ENCODE data around the gene AREG.

The AREG gene

DNA sequence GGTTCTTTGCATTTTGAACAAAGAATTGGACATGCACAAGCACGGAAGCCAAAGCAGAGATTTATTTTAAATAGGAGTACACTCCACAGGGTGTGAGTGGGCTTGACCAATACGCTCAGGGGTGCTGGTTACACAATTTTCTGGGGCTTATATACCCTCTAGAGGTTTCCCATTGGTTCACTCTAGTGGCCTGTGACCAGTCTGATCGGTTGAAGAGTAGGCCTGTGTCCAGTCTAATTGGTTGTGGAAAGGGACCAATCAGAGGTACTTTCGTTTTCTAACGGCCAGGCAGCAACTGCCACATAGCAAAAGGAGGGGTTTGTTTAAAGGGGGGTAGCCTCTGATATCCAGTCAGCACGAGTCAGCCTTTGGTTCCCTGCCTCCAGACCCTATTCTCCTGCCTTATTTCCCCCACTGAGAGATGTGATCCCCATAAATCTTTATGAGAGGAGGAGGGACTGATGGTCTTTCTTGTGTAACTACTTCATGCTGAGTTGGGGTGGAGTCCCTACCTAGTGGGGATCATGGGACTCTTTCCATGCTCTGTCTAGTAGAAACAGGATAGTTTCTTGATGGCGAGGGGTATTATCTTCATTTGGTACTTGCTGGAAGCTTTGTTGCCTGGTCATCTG is 11.3 kb upstream of the AREG start:
- no peak for DNase-seq

DNA sequence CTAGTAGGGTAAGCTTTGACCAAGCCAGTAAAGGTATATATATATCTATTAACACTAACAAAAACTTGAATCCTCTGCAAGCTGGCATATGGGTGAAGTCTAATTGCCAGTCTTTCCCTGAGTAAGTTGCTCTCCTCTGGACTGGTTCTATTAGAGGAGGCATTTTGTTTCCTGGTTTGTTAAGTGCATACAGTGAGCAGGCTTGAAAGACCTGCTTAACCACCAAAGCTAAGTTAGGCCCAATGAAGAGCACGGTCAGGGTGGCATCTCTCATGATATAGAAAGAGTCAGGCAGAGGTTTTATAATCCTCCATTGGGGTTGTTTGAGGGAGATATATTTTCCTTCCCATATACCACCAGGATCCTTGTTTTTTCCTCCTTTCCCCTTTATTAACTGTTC is 9.6 kb upstream of the AREG start:
- DNase-seq, result no peak

DNA sequence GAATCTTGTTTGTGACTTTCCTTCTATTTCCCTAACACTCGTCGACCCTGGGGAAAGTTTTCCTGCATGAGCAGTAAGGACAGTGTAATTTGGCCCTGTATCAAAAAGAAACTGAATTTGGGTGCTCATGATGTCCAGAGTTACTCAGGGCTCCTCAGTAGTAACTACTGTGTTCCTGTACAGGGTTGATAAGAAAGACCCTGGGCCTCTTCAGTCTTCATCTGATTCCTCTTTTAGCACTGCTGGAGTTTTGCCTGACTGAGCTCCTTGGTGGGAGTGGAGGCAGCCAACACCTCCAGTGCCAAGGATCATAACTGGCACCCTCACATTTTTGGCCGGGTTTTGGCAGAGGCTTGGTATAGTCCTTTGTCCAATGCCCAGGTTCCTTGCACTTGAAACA is 7.1 kb upstream of the AREG start:
- DNase-seq, result no peak

DNA sequence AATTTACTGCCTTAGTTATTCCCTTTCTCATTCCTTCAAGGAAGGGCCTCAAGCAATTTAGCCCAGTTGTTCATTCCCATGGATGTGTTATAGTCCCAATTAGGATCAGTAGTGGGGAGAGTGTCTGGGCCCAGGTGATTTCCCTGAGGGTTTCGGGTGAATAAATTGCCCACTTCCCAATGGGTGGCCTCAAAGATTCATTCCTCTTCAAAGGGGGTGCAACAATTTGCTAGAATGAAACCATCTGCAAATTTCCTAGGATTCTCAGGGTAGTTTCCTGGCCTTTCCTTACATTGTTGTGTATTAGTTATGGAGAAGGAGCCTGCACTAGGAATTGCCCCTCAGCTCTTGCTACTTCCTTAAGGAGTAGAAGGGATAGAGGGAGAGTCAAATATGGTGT is 6.3 kb upstream of the AREG start:
- DNase-seq, result no peak

DNA sequence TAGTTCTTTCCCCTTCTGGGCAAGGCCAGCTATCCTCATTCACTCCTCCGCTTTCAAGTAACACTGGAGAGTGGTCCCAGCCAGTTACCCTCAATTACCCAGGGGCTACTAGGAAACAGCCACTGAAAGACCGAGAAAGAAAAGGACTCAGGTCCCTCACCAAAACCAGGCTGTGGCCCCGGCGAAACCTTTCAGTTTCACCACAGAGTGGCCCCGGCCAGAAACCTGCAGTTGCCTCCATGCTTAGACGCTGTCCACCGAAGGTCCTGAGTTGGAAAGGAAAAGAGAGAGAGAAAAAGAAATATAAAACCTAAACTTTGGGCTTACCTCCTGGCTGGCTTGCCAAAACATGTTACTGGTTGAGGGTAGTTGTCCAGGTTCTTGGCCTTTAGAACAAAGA is 5.0 kb upstream of the AREG start:
- DNase-seq, result no peak

DNA sequence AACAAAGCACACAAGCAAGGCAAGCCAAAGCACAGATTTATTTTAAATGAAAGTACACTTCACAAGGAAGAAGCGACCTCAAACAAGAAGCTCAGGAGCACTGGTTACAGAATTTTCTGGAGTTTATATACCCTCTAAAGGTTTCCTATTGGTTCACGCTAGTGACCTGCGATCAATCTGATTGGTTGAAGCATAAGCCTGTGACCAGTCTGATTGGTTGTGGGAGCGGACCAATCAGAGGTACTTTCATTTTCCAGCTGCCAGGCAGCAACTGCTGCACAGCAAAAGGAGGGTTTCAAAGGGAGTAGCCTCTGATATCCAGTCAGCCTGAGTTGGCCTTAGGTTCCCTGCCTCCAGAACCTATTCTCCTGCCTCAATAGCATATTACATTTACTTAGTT is 4.6 kb upstream of the AREG start:
- DNase-seq, result no peak

DNA sequence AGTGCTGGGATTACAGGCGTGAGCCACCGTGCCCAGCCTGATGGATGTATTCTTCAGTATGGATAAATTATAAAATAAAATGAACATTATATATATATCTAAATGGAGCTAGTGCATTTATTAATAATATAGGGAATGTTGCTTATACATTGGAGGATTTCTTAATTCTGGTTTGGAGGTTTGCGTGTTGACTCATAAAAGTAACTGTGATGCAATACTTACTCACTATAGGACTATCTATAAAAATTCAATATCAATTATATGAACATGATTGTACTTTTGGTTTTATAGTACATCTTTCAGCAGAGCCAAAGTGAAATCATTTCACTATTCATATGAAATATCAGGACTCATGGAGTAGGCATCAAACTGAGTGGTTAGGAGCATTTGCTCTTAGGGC is 3.2 kb upstream of the AREG start:
- DNase-seq, result no peak

DNA sequence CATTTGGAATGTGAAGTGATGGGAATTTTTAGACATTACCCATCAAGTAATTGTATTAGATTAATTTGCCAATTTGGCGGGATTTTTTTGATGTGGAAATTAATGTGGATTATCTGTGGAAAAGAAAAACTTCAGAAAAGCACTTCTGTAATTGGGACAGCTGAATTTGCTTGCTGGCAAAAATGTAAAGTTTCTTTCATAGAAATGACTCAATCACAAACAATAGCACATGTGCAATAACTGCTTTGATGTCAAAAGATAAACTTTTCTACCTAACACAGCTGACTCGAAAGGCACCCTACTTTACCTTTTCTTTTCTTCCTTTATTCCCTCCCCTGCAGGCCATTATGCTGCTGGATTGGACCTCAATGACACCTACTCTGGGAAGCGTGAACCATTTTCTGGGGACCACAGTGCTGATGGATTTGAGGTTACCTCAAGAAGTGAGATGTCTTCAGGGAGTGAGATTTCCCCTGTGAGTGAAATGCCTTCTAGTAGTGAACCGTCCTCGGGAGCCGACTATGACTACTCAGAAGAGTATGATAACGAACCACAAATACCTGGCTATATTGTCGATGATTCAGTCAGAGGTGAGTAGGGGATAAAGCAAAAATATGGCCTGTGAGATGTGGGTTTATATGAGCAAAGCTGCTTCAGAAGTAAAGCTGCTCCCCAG is 1.4 kb downstream of the AREG start:
- DNase-seq, result no peak

DNA sequence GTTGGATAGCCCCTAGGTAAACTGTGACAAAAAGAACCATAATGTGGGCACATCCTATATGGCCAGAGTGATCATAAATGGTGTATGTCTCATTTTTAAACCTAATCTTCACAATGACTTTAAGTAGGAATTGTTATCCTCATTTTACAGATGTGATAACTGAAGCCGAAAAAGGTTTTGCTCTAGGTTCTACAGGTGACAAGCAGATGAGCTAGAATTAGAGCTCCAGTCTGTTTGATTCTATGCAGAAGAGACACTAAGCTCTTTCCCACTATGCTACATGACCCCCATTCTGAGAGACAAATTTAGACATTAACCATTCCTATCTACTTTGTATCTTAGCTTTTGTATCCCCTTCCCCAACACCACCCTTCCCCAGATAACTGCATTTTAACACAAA is 2.0 kb downstream of the AREG start:
- DNase-seq, result no peak

DNA sequence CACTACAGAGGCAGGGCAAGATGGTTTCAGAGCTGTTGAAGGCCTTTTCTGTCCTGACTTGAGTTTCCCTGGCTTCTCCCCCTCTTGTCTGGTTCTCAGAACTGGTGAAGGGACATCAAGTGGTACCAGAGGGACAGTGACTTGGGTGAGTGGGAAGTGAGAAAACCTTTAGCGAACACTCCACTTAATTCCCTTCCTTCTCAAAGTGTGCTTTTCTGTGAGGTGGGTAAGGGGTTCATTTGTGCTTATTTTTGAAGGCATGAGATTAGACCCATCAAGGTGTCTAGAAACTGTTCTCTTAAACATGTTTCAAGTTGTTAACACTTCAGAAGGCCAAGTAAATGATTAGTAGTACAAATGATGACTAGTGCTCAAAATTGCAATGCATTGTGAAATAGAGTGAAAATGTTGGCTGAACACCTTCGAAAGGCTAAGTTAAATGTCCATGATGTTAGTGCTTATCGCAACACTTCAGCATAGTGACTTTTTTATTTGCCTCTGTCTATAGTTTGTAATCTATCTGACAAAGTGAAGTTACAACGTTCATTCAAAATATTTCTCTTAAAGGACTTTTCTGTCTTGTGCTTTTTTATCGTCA is 2.8 kb downstream of the AREG start:
- no peak for DNase-seq

DNA sequence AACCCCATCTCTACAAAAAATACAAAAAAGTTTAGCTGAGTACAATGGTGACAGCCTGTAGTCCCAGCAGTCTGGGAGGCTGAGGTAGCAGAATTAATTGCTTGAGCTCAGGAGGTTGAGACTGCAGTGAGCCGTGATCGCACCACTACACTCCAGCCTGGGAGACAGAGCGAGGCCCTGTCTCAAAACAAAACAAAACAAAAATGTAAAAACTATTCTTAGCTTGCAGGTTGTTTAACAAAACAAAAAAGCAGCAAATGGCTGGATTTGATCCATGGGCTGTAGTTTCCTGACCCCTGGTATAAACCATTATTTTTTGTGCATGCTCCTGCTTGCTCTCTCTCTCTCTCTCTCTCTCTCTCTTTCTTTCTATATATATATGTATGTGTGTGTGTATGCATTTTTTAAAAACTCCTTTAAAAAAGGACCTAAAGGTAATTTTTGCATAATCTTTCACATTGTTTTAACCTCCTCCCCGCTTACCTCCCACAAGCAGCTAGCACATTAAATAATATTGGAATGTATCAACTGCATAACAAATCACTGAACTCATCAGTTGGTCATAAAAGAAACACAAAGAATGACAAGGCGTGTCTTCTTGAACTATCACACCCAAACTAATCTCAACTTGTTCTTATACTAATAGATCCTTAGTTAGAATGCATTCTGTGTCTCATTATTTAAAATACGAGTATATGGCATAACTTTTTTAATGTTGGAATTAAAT is 4.8 kb downstream of the AREG start:
- no peak for DNase-seq

DNA sequence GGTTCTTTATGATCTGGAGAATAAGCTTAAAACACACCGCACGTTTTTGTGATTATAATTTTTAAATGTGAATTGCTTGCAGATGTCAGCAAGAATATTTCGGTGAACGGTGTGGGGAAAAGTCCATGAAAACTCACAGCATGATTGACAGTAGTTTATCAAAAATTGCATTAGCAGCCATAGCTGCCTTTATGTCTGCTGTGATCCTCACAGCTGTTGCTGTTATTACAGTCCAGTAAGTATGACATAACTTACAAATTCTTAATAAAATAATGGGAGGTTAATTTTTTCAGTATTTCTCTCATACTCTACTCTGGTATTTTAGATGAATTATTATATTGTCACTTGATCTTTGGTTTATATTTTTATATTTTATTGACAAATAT is 5.4 kb downstream of the AREG start:
- DNase-seq, result no peak

DNA sequence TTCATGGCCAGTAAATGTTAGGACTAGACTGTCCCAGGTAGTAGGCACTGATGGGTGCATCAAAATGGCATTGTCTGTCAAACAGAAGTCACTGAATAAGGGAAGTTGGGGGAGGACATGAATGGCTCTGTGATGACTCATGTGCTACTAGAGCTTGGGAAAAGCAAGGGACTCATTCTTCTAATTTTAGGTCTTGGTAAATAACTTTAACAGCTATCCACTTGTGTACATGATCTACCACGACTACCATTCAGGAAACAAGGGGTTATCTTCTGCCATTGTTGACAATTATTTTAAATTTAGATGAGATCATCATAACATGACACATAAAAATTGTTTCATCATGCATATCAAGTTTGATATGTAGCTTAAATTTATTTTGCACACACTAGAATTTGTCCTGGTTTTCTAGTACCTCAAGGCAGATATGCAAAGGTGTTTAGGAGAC is 6.3 kb downstream of the AREG start:
- peak; percentile 74 for DNase-seq

DNA sequence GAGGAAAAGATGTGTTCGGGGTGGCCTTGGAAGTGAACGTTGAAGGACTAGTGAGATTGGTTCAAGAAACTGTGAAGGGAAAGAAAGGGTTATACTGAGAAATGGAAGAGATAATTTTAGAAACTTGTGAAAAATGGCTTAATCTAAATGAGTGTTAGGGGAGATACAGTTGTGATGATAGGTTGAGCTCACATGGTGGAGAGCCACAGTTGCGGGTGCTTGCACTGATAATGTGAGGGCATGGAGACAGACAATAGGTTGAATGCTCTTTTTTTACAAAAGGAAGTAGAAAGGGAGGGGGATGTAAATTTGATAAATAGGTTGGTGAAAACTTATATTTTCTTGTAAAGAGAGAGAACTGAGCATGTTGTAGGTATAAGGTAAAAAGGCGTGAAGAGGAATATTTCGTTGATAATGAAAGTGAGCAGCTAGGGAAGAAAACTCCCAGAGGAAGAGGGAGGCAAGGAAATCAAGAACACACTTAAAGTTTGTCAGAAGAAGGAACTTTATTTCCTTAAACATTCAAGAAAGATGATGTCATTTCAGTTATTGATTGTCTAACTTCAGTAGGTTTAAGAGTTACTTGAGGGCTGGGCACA is 8.2 kb downstream of the AREG start:
- DNase-seq, result no peak

DNA sequence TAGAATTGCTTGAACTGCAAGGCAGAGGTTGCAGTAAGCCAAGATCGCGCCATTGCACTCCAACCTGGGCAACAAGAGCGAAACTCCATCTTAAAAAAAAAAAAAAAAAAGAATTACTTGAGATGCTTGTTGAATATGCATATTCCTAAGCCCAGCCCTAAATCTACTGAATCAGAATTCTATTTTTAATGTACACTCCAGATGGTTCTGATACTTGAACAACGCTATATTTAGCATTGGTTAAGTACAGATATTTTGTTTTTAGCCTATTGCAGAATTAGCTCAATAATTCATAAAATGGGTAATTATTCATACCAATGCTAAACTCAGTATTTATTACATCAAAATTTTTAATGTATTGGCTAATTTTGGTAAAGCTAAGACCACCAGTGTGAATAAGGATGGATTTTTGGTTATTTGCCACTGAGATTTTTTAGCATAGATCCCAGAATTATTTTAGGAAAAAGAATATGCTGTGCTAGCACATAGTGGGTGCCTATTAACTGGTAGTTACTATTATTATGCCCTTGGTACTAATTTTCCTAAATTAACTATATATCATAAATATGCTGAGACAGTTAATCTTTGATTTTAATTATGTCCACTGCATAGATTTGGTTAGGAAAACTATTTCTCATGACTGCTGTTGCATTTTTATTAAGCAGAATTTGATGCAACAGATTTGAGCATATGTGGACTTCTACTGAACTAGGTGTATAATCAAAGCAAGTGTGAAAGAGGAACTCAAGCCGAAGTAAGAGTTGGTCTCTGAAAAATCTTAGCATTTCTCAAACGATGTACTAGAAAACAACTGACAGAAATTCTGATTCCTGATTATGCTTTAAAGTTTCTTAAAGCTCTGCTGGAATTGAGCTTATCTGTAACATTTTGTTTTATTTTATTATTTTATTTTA is 9.2 kb downstream of the AREG start:
- DNase-seq, result no peak

DNA sequence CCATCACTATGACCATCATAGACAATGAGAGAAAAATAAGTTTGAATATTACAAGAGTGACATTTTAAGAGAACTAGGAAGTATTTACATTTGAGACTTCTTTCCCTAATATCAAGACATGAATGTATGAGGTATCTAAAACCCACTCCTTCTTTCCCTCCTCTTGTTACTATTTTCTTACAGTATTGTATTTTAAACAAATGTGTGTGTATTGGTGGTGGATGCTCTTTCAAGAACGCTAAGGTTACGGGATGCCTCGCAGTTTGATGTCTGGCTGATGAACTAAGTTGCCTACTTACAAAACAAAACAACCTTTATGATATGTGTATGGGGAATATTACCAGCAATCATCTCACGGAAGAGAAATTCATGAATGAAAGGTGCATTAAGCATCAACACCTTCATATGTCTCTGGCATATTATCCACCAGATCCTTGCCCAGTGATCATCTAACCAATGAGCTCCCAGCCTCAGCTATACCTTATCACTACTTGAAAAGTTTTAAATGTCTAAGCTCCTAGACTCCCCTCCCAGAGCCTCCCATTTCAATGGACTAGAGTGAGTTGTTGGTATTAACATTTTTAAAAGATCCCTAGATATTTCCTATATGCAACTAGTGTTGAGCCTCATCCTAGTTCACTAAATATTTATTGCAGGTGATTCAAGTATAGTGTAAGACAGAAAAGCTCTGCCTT is 10.6 kb downstream of the AREG start:
- DNase-seq, result no peak

DNA sequence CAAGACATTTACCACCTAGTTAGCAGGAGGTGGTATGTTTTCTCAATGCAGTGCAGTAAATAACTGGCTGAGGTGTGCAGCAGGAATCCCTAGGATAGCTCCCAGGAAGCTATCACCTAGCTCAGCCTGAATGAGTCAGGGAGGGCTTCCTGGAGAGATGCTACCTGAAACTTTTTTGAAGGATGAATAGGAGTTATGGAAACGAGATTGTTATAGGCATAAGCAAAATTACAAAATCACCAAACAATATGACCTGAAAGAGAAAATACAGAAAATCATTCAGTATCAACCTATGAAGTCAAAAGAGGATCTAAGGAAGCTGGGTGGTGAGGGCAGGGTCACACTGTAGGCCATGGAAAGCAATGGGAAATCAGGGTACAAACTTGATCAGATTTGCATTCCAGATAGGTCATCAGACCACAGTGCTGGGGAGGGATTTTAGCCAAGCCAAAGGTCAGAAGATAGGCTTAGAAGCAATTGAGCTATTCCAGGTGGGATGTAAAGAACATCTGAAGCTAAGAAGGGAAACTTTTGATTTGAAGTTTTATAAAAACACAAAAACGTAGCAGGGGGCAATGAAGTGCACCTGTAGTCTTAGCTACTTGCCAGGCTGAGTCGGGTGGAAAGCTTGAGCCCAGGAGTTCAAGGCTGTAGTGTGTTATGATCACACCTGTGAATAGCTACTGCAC is 11.3 kb downstream of the AREG start:
- no peak for DNase-seq

DNA sequence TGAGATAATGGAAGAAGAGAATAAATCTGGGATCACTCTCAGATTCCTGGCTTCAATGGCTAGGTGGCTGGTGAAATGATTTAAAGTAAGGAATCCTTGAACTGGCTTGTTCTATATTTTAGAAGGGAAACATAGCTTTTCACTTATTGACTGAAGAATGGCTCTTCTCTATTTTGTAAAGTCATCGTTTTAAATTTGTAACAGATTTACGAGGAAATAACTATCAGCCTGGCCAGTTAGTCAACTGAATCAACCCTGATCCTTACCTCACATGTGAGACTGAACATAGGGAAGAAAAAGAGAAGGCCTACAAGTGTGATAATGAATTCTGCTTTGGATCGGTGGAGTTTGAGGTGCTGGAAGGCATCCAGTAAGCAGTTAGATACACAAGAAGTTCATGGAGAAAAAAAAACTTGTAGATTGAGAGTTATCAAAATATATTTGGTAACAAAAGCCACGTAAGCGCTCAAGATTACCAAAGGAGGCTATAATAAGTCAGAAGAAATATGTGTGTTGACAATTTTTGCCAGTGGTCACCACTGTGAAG is 12.0 kb downstream of the AREG start:
- DNase-seq, result no peak

DNA sequence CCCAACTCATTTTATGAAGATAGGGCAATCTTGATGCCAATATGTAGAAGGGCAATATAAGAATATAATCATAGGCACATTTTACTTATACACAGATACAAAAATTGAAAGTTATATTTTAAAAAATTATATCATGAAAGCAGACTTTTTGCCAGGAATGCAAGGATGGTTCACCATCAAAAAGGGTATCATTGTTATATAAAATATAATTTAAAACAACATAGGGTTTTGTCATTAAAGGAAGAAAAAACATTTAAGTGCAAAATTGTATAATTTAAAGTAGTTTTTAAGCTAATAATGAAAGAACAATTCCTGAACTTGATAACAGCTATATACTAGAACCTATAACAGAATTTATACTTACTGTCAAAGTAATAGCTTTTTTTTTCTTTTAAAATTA is 15.9 kb downstream of the AREG start:
- DNase-seq, result no peak

DNA sequence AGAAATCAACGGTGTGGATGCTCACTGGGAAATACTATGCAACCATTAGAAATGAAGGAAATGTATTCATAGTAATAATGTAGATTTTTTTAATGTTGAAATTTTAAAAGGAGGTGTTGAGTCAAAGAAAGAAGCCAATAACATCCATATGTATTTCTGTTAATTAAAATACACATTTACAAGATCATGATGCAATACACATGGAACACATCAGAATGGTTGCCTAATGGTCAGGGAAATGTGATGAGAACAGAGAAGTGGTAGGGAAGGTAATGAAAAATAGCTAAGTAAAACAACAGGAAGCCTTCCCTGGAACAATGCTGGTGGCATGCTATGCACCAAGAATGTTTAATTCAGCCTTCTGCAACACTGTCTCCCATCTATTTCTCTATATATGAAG is 18.2 kb downstream of the AREG start:
- DNase-seq, result no peak

DNA sequence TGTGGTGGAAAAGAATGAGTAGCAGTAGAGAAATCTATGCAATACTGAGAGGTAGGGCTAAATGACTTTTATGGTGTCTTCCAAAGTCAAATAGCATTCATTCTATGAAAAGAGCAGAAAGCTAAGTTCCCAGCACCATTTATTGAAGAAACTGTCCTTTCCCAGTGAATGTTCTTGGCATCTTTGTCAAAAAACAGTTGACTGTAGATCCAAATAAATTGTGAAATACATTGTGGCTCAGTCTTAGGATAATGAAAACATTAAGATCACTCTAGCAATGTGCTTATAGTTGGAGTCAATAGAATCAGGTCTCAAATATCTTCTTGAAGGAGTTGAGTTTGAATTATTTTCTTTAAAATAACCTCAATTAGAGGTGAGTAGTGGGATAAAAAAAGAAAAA is 19.4 kb downstream of the AREG start:
- DNase-seq, result no peak
